ENCODE results near the gene RAD51C.

RAD51C gene

GRCh38 chr17:58660621-58661020 is 31.8 kb upstream of the RAD51C start:
- no peaks in the 10 kb centered on the region for H3K9me3 ChIP-seq
- no peak overlapping the region for H3K4me3 ChIP-seq
- no peak overlapping the region for H3K27ac ChIP-seq
- no peaks in the 10 kb centered on the region for H3K27me3 ChIP-seq
- no peak for DNase-seq
- H3K4me1 ChIP-seq, result peaks cover 0 to 13% (median 2%) of the 10 kb centered on the region in 4 donors
- TF ChIP-seq, protein P1, sequence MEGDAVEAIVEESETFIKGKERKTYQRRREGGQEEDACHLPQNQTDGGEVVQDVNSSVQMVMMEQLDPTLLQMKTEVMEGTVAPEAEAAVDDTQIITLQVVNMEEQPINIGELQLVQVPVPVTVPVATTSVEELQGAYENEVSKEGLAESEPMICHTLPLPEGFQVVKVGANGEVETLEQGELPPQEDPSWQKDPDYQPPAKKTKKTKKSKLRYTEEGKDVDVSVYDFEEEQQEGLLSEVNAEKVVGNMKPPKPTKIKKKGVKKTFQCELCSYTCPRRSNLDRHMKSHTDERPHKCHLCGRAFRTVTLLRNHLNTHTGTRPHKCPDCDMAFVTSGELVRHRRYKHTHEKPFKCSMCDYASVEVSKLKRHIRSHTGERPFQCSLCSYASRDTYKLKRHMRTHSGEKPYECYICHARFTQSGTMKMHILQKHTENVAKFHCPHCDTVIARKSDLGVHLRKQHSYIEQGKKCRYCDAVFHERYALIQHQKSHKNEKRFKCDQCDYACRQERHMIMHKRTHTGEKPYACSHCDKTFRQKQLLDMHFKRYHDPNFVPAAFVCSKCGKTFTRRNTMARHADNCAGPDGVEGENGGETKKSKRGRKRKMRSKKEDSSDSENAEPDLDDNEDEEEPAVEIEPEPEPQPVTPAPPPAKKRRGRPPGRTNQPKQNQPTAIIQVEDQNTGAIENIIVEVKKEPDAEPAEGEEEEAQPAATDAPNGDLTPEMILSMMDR (IDR thresholded peaks at IDR 0.05), result no peak
- intact Hi-C loops (cut with DNase I; ENCODE audit: low total_unique reads), result no loop called here
- no peaks in the 10 kb centered on the region for H3K36me3 ChIP-seq

- Histone ChIP-seq H3K27ac (no peak overlapping the region), H3K4me1 (peaks cover 0 to 13% (median 2%) of the 10 kb centered on the region in 4 donors), H3K9me3 (no peaks in the 10 kb centered on the region), H3K4me3 (no peak overlapping the region), H3K27me3 (no peaks in the 10 kb centered on the region), H3K36me3 (no peaks in the 10 kb centered on the region)
- intact Hi-C loops (cut with DNase I; ENCODE audit: low total_unique reads), result no loop called here
- TF ChIP-seq, protein P1 (IDR thresholded peaks at IDR 0.05), result no peak
- no peak for DNase-seq
Observed at GRCh38 chr17:58661499-58661898, 30.9 kb upstream of the RAD51C start.

- Histone ChIP-seq H3K27ac (no peak overlapping the region), H3K4me1 (peaks cover 0 to 5% (median 0%) of the 10 kb centered on the region in 4 donors), H3K4me3 (no peak overlapping the region), H3K36me3 (no peaks in the 10 kb centered on the region), H3K9me3 (no peaks in the 10 kb centered on the region), H3K27me3 (no peaks in the 10 kb centered on the region)
- TF ChIP-seq, protein P1 (IDR thresholded peaks at IDR 0.05), result no peak
- intact Hi-C loops (cut with DNase I; ENCODE audit: low total_unique reads), result no loop called here
- no peak for DNase-seq
Observed at GRCh38 chr17:58664302-58664701, 28.1 kb upstream of the RAD51C start.

DNA sequence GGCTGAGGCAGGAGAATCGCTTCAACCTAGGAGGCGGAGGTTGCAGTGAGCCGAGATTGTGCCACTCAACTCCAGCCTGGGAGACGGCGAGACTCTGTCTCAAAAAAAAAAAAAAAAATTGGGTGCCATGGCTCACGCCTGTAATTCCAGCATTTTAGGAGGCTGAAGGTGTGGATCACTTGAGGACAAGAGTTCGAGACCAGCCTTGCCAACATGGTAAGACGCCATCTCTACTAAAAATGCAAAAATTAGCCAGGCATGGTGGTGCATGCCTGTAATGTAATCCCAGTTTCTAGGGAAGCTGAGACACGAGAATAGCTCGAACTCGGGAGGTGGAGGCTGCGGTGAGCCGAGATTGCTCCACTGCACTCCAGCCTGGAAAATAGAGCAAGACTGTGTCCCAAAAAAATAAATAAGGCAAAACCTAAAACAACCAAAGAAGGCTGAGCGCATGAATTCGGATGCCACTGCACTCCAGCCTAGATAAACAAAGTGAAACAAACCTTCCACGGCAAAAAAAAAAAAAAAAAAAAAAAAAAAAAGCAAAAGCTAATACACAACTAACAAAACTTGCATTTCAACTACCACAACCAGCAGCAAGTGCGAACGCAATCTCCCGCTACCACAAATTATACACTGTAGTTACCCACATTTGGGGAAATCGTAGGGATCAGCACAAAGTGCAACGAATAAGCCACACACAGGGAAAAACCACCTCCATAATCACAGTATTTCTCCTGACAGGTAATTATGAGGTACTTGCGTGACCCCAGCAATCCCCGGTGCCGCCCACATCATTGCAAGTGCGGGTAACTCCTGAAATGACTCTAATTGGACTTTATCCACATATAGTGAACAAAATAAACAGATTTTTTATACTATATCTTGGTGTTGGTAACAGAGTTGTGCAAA is 26.2 kb upstream of the RAD51C start:
- H3K4me3 ChIP-seq, result no peak overlapping the region
- TF ChIP-seq, protein P1 (IDR thresholded peaks at IDR 0.05), result no peak
- H3K27ac ChIP-seq, result no peak overlapping the region

DNA sequence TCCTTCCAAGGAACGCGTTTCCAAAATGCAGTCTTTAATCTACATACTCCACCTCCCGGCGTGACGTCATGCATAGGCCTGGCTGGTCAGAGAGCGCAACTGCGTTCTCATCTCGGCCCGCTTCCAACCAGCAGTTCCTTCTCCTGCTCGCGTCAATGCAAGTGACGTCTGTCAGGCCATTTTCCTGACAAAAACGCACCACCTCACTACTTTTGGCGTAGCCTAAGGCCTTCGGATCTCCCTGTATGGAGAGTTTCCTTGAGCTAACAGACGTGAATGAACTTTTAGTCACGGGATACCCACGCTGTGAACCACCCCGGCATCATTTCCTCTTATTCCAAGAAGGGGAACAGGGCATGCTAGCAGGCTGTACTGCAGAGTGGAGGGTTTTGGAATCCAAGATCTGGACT is 25.5 kb upstream of the RAD51C start:
- DNase-seq, result peak; percentile 69 to 85
- H3K4me1 ChIP-seq, result no peaks in the 10 kb centered on the region
- H3K36me3 ChIP-seq, result no peaks in the 10 kb centered on the region
- TF ChIP-seq, protein P1 (IDR thresholded peaks at IDR 0.05), result no peak
- no peak overlapping the region for H3K27ac ChIP-seq
- H3K27me3 ChIP-seq, result no peaks in the 10 kb centered on the region
- H3K4me3 ChIP-seq, result no peak overlapping the region
- intact Hi-C loops (cut with DNase I; ENCODE audit: low total_unique reads), result no loop called here
- H3K9me3 ChIP-seq, result no peaks in the 10 kb centered on the region

More for the DNA sequence above, 26.2 kb upstream of the RAD51C start:
- no peaks in the 10 kb centered on the region for H3K9me3 ChIP-seq
- no peaks in the 10 kb centered on the region for H3K4me1 ChIP-seq
- intact Hi-C loops (cut with DNase I; ENCODE audit: low total_unique reads), result no loop called here
- H3K36me3 ChIP-seq, result no peaks in the 10 kb centered on the region
- no peaks in the 10 kb centered on the region for H3K27me3 ChIP-seq
- DNase-seq, result no peak
